Mesenchymal stem cell (in vitro differentiated cells and primary cell): ENCODE data around the gene CAV3.

Experiments
- DNase-seq: peaks from one replicate; pipeline ENCODE4 v3.0.0-alpha.2; 2013
- H2AFZ ChIP-seq: one replicate; pipeline ENCODE4 v1.6.1; 2013; ENCODE audit warnings: low read depth, mild to moderate bottlenecking, control low read depth, inconsistent platforms, low read length, moderate library complexity
- H2AK5ac ChIP-seq: 2 replicates; pipeline ENCODE4 v1.6.1; 2013; ENCODE audit warnings: low read length, moderate library complexity, mild to moderate bottlenecking, inconsistent platforms; ENCODE audit not compliant: severe bottlenecking
- H2BK120ac ChIP-seq: one replicate; pipeline ENCODE4 v1.6.1; 2013; ENCODE audit warnings: low read depth, mild to moderate bottlenecking, inconsistent platforms, low read length, moderate library complexity
- H2BK12ac ChIP-seq, 2 experiments: one replicate each; pipeline ENCODE4 v1.6.1; 2013; ENCODE audit warnings: inconsistent platforms in 2 of 2, low read length in 2 of 2, mild to moderate bottlenecking in 2 of 2, moderate library complexity in 2 of 2, control low read depth in 1 of 2
- H2BK15ac ChIP-seq: one replicate; pipeline ENCODE4 v1.6.1; 2013; ENCODE audit warnings: mild to moderate bottlenecking, low read depth, inconsistent platforms; ENCODE audit not compliant: poor library complexity, severe bottlenecking
- H2BK5ac ChIP-seq: 2 replicates; pipeline ENCODE4 v1.6.1; 2013; ENCODE audit warnings: low read depth, mild to moderate bottlenecking, low read length, control low read depth, inconsistent platforms; ENCODE audit not compliant: poor library complexity, severe bottlenecking
- H3K14ac ChIP-seq, 2 experiments: one replicate each; pipeline ENCODE4 v1.6.1; 2013; ENCODE audit warnings: inconsistent platforms in 2 of 2, low read length in 2 of 2, control low read depth in 1 of 2, mild to moderate bottlenecking in 1 of 2, moderate library complexity in 1 of 2
- H3K18ac ChIP-seq, 2 experiments: one replicate each; pipeline ENCODE4 v1.6.1; 2013; ENCODE audit warnings: inconsistent platforms in 2 of 2, low read length in 2 of 2, control low read depth in 1 of 2, low read depth in 1 of 2, mild to moderate bottlenecking in 1 of 2
- H3K23ac ChIP-seq, 2 experiments: one replicate each; pipeline ENCODE4 v1.6.1; 2013; ENCODE audit warnings: inconsistent platforms in 2 of 2, low read length in 2 of 2, mild to moderate bottlenecking in 2 of 2, moderate library complexity in 2 of 2, control low read depth in 1 of 2
- H3K27ac ChIP-seq: 2 replicates; pipeline ENCODE4 v1.5.1; 2013; ENCODE audit warnings: mild to moderate bottlenecking, moderate library complexity, low read length, control low read depth, inconsistent platforms; ENCODE audit not compliant: poor library complexity, severe bottlenecking
- H3K27me3 ChIP-seq, 2 experiments: 2 replicates each; pipeline versions ENCODE4 v1.6.1 to v1.7.0; 2013; ENCODE audit warnings: low read length in 2 of 2, mild to moderate bottlenecking in 2 of 2, moderate library complexity in 2 of 2, control low read depth in 1 of 2, inconsistent platforms in 1 of 2; ENCODE audit not compliant: control insufficient read depth in 1 of 2, insufficient read depth in 1 of 2
- H3K36me3 ChIP-seq, 2 experiments: 2 replicates each; pipeline versions ENCODE4 v1.6.1 to v1.7.0; 2013; ENCODE audit warnings: low read length in 2 of 2, control low read depth in 1 of 2, inconsistent platforms in 1 of 2, low read depth in 1 of 2, mild to moderate bottlenecking in 1 of 2; ENCODE audit not compliant: insufficient read depth in 2 of 2, control insufficient read depth in 1 of 2
- H3K4ac ChIP-seq, 2 experiments: one replicate each; pipeline ENCODE4 v1.6.1; 2013; ENCODE audit warnings: inconsistent platforms in 2 of 2, low read length in 2 of 2, mild to moderate bottlenecking in 2 of 2, moderate library complexity in 2 of 2, control low read depth in 1 of 2, low read depth in 1 of 2
- H3K4me1 ChIP-seq: 2 replicates; pipeline ENCODE4 v1.6.1; 2013; ENCODE audit warnings: low read depth, low read length, control low read depth; ENCODE audit not compliant: control insufficient read depth, insufficient read depth
- H3K4me2 ChIP-seq: 2 replicates; pipeline ENCODE4 v1.6.1; 2013; ENCODE audit warnings: low read length, mild to moderate bottlenecking, inconsistent platforms; ENCODE audit not compliant: poor library complexity, severe bottlenecking
- H3K4me3 ChIP-seq, 2 experiments: 2 replicates each; pipeline versions ENCODE4 v1.5.1 to v1.7.0; 2013; ENCODE audit warnings: low read length in 2 of 2, mild to moderate bottlenecking in 2 of 2, control low read depth in 1 of 2, low read depth in 1 of 2; ENCODE audit not compliant: insufficient read depth in 1 of 2
- H3K79me1 ChIP-seq: replicated peaks from 2 replicates; pipeline ENCODE4 v1.6.1; 2013; ENCODE audit warnings: mild to moderate bottlenecking, control low read depth, low read length, inconsistent platforms; ENCODE audit not compliant: poor library complexity, severe bottlenecking
- H3K9ac ChIP-seq: 2 replicates; pipeline ENCODE4 v1.7.0; 2013; ENCODE audit warnings: mild to moderate bottlenecking, low read length, moderate library complexity
- H3K9me3 ChIP-seq: 2 replicates; pipeline ENCODE4 v1.7.0; 2013; ENCODE audit warnings: mild to moderate bottlenecking, low read length; ENCODE audit not compliant: control insufficient read depth
- H4K8ac ChIP-seq: one replicate; pipeline ENCODE4 v1.6.1; 2013; ENCODE audit warnings: inconsistent platforms, mild to moderate bottlenecking, low read length, moderate library complexity
- H4K91ac ChIP-seq: one replicate; pipeline ENCODE4 v1.6.1; 2013; ENCODE audit warnings: mild to moderate bottlenecking, low read length, inconsistent platforms
- WGBS: methylation state at CpG from one replicate; pipeline ENCODE4 v1.1.7; 2013; ENCODE audit warnings: mixed read lengths; 5-methylcytosine and 5-hydroxymethylcytosine counted together

The CAV3 gene

DNA sequence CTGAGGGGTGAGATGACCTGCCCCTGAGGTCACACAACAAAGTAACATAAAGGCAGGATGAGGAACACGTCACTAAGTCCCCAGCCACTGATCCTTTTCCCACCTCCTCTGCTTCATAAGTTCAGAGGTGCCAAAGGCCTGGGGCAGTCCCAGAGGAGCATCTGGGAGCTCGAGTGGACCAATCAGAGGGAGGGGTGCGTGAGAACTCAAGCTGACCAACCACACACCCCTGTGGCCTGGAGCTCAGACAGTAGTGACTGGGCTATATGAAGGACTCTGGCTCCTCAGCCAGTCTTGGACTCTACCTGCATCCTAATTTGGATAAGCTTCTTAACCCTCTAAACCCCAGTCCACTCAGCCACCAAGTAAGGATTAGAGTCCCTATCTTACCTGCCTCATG, 28.0 kb upstream of the CAV3 start:
- H3K9ac ChIP-seq = no peak overlapping the region
- H3K4me1 ChIP-seq = no peaks in the 10 kb centered on the region
- no peak overlapping the region for H2BK15ac ChIP-seq
- 68% methylated on average over 3 of the region's 3 CpGs for WGBS
- no peak overlapping the region for H3K23ac ChIP-seq
- H4K8ac ChIP-seq = no peak overlapping the region
- no peak overlapping the region for H2BK120ac ChIP-seq
- H2AK5ac ChIP-seq = no peak overlapping the region
- no peaks in the 10 kb centered on the region for H3K79me1 ChIP-seq
- DNase-seq = no peak
- H2AFZ ChIP-seq = no peak overlapping the region
- H3K27ac ChIP-seq = no peak overlapping the region
- no peak overlapping the region for H2BK12ac ChIP-seq
- no peak overlapping the region for H3K4ac ChIP-seq
- no peak overlapping the region for H3K4me2 ChIP-seq
- no peak overlapping the region for H3K18ac ChIP-seq
- no peak overlapping the region for H4K91ac ChIP-seq
- H3K14ac ChIP-seq = no peak overlapping the region
- peaks cover 40% of the 10 kb centered on the region for H3K9me3 ChIP-seq
- H3K27me3 ChIP-seq = peaks cover 0 to 14% of the 10 kb centered on the region in 2 experiments
- no peaks in the 10 kb centered on the region for H3K36me3 ChIP-seq
- H2BK5ac ChIP-seq = no peak overlapping the region
- H3K4me3 ChIP-seq = peak overlapping the region in 1 of 2 experiments; percentile 16

DNA sequence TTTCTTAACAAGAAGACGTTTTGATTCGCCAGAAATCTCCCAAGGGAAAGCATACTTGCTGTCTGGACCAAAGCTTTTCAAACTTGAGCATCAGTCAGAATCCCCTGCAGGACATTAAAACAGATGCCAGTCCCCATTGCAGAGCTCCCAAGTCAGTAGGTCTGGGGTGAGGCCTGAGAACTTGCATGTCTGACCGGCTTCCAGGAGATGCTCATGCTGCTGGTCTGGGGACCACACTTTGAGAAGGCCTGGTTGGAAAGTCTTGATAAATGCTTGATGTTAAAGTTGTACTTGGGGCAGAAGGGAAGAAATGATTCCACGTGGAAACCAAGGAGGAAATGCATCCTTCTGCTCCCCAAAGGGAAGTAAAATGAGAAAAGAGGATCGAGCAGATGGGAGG, 24.3 kb upstream of the CAV3 start:
- Histone ChIP-seq H3K23ac (no peak overlapping the region), H2AK5ac (no peak overlapping the region), H2BK12ac (no peak overlapping the region), H2AFZ (no peak overlapping the region), H3K27ac (no peak overlapping the region), H3K4me2 (no peak overlapping the region), H3K4me1 (no peaks in the 10 kb centered on the region), H3K9ac (no peak overlapping the region), H2BK120ac (no peak overlapping the region), H3K4me3 (no peak overlapping the region), H3K14ac (no peak overlapping the region), H2BK5ac (no peak overlapping the region), H4K91ac (no peak overlapping the region), H3K36me3 (no peaks in the 10 kb centered on the region), H3K27me3 (peaks cover 0 to 36% of the 10 kb centered on the region in 2 experiments), H3K9me3 (peaks cover 34% of the 10 kb centered on the region), H4K8ac (no peak overlapping the region), H3K4ac (no peak overlapping the region), H3K79me1 (no peaks in the 10 kb centered on the region), H2BK15ac (no peak overlapping the region), H3K18ac (no peak overlapping the region)
- DNase-seq = no peak
- WGBS = 83% methylated on average over 5 of the region's 5 CpGs

DNA sequence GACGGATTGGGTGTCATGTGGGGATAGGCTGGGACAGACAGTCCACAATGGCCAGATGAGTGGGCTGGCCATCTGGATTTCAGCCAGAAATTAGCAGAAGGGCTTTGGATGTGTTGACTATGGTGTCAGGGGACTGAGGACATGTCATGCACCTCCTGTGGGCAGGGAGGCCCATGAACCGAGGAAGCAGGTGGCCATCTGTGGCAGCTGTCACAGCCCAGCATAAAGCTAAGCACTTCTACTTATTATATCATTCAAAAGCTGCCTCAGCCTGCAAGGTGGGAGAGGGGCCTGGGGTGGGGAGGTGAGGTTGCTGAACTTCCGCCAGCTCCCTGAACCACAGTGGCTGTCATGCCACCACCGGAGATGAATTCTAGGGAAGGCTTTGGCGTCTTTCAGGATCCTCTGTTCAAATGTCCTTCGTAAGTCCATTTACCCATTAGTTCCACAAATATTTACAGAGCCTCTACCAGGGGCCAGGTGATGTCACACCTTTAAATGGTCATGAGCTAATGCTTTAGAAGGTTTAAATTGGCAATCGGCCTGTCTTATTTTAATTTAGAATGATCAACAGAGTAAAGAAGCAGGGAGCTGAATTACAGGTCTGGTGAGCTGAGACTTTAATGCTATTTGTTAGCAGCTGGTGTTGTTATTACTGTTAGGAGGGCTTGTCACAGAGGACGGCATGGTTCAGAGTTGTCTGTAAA, 23.6 kb upstream of the CAV3 start:
- no peak overlapping the region for H2AFZ ChIP-seq
- no peaks in the 10 kb centered on the region for H3K4me1 ChIP-seq
- H3K4me3 ChIP-seq = no peak overlapping the region
- DNase-seq = no peak
- no peak overlapping the region for H3K4me2 ChIP-seq
- H3K23ac ChIP-seq = no peak overlapping the region
- no peak overlapping the region for H2AK5ac ChIP-seq
- no peaks in the 10 kb centered on the region for H3K79me1 ChIP-seq
- H2BK12ac ChIP-seq = no peak overlapping the region
- no peak overlapping the region for H4K91ac ChIP-seq
- H2BK5ac ChIP-seq = no peak overlapping the region
- no peak overlapping the region for H3K4ac ChIP-seq
- H3K36me3 ChIP-seq = no peaks in the 10 kb centered on the region
- WGBS = 95% methylated on average over 4 of the region's 8 CpGs
- H3K27me3 ChIP-seq = peaks cover 0 to 37% of the 10 kb centered on the region in 2 experiments
- peaks cover 29% of the 10 kb centered on the region for H3K9me3 ChIP-seq
- H3K18ac ChIP-seq = no peak overlapping the region
- H2BK15ac ChIP-seq = no peak overlapping the region
- H3K9ac ChIP-seq = no peak overlapping the region
- H3K14ac ChIP-seq = no peak overlapping the region
- no peak overlapping the region for H4K8ac ChIP-seq
- H3K27ac ChIP-seq = no peak overlapping the region
- H2BK120ac ChIP-seq = no peak overlapping the region

- WGBS = 67% methylated on average over 9 of the region's 9 CpGs
- no peaks in the 10 kb centered on the region for H3K79me1 ChIP-seq
Measured at GRCh38 chr3:8712045-8712907, 21.3 kb upstream of the CAV3 start.

More at GRCh38 chr3:8712045-8712907, 21.3 kb upstream of the CAV3 start:
- Histone ChIP-seq H3K23ac (no peak overlapping the region), H2AFZ (no peak overlapping the region), H3K14ac (no peak overlapping the region), H3K4me2 (no peak overlapping the region), H3K27me3 (peaks cover 0 to 34% of the 10 kb centered on the region in 2 experiments), H3K27ac (no peak overlapping the region), H4K8ac (no peak overlapping the region), H2BK12ac (no peak overlapping the region), H3K36me3 (no peaks in the 10 kb centered on the region), H2BK120ac (no peak overlapping the region), H3K9ac (no peak overlapping the region), H2AK5ac (no peak overlapping the region), H3K9me3 (peaks cover 6% of the 10 kb centered on the region), H2BK15ac (no peak overlapping the region), H2BK5ac (no peak overlapping the region), H4K91ac (no peak overlapping the region), H3K4ac (no peak overlapping the region), H3K4me1 (no peaks in the 10 kb centered on the region), H3K18ac (no peak overlapping the region), H3K4me3 (no peak overlapping the region)
- DNase-seq = no peak
